GM21390 (cell line): ENCODE data around the gene EML5.
"Not testable (repeated sequence)": the region's sequence is repeated elsewhere in the genome, so short reads cannot be mapped to it uniquely, and the experiment has no call there.

Experiments
- ATAC-seq: cut with Tn5 transposase; IDR thresholded peaks from one replicate; pipeline ENCODE4 v1.9.1; 2021; ENCODE audit not compliant: unreplicated experiment

Gene EML5

GRCh38 chr14:88792473-88793258 is at the start of gene EML5:
Gene EML5, minus strand, starts transcription at chr14:88792953. Its CDS starts 450 bp downstream, at chr14:88792503.
- ATAC-seq = peak; percentile 88

DNA sequence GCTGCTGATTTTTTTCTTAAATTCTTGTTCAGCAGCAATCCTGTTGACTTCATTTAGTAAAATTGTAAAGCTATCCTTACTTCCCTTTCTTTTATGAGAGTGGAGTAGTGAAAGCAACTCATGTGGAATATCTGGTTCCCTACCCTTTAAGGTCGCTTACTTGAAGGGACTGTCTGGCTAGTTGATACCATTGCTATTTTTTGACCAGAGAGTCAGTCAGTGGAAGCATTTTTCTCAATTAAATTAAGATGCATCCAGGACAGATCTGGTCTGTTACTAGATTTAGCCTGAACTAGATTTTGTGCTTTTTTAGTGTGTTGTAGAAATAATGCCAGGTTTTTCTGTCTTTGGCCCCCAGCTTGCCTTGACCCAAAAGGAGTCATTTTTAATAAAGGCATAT is 49.7 kb upstream of the EML5 start:
- no peak for ATAC-seq

GRCh38 chr14:88841741-88842140 is 49.0 kb upstream of the EML5 start:
- no peak for ATAC-seq

DNA sequence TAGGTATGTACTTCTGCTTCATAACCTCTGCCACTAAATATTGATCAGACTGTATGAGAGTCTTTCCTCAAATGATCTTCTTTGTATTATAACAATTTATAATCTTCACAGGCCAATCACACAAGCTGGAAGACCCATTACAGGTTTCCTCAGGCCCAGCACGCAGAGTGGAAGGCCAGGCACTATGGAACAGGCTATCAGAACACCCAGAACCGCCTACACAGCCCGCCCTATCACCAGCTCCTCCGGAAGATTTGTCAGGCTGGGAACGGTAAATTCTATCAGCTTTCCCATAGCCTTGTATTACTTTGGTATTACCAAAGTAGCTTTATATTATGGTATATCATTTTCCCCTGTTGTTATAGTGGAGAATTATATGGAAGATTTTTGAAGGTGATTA is 48.2 kb upstream of the EML5 start:
- no peak for ATAC-seq

DNA sequence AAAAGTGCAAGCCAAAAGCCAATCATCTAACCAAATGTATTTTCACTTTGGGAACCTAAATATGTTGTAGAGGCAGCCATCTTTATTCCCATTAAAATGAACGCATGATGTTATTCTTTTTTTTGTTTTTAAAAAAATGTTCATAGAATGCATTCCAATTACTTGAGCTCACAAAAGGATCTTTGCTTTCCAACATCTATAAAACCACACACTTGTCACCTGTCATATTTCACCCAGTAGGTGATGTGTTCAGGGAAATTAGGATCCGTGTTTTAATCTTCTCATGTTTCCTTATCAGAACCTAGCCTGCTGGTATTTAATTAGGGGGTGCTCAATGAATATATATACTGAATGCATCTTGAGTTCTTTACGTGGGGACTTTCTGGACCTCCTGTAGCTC is 45.3 kb upstream of the EML5 start:
- no peak for ATAC-seq

GRCh38 chr14:88837495-88837894 is 44.7 kb upstream of the EML5 start:
- no peak for ATAC-seq

- no peak for ATAC-seq
These were observed 42.9 kb upstream of the EML5 start for GRCh38 chr14:88835661-88836060.

DNA sequence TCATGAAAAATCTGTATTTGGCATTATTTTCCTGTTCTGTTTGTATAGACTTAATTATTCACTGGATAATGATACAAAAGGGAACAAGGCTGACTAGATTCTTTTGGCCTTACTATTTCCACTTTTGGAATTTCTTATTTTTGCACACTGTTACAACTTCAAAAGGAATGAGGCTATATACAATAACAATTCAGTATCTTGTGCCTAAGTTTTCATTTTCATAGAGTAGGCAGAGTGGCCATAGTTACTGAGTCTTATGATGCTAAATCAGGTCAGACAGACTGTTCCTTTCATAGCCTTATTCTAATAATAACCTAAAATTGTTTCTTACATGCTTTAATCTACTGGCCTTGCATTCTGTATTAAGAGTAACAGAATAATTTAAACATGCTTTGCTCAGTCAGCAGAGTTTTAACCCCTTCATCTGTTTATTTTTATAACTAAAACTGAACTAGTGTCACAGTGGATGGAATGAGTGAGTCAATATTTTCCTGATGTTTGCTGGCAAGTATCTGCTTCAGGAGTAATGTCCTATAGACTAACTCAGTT is 42.2 kb upstream of the EML5 start:
- ATAC-seq = no peak

DNA sequence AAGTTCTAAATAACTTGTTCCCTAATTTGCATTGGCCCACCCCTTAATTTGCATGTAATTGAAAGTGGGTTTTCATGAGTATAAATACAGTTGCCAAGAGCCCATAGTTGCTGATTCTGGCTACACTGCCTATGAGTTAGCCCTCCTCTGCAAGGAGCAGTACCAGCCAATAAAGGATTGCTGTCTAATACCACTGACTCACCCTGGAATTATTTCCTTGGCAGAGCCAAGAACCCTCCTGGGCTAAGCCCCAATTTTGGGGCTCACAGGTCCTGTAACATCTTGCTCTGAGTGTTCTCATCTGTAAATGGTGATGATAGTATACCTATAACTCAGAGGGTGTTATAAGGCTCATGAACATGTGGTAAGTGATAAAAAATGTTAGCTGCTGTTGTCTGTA is 38.5 kb upstream of the EML5 start:
- ATAC-seq = no peak

GRCh38 chr14:88829685-88830302 is 37.0 kb upstream of the EML5 start:
- ATAC-seq = no peak

DNA sequence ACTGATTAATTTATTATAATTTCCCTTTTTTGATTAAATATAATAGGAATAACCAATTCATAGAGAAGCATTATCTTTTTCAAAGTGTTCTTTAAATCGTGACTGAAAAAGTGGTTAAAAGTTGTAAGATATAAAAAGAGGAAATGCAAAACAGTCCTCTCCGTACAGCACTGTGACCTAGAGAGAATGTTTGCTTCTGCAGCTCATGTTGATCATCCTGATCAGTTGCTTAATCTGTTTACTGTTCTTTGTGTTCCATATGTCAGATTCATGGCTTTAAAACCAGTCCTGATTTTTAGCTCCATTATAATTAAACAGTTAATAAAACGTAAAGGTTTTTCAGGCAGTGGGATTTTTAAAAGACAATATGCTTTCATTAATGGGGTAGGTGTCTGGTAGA is 36.4 kb upstream of the EML5 start:
- no peak for ATAC-seq

DNA sequence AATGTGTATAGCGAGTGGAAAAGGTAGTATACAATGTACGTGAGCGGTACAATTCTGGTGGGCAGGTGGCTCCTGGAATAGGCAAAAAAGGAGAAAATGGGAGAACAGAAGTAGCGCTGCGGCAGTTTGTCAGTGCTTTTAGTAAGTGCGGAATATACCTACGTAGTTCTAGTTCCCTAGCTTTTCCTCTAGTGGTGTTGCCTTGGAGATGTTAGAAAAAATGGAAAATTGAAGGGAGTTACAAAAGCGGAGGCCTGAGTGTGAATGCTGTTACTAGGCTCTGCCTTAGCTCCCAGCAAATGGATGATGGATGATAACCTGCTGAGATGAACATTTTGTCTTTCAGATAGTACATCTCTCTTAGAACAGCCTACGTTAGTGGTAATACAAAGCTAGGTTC is 32.8 kb upstream of the EML5 start:
- ATAC-seq = no peak

DNA sequence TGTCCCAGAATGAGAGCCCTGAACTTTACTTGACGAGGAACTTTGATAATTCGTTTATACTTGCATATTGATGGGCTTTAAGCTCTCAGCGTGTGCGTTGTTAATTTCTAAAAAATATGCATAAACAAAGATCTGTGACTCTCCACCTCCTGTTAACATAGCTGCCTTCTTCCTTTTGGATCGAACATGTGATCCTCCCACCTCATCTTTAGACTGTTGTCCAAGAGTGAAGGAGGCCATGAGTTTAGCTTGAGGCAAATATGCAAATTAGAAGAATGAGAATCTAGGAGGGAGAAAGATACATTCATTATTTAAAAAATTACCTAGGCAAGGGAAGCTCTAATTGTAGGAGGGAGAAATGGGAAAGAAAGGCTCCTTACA is 32.3 kb upstream of the EML5 start:
- ATAC-seq = no peak

- ATAC-seq = peak; percentile 99
These were observed 31.7 kb upstream of the EML5 start, which contains the start of gene TTC8 for GRCh38 chr14:88824314-88825077. Gene TTC8, plus strand, starts transcription at chr14:88824651. Its CDS starts 57 bp downstream, at chr14:88824708.

GRCh38 chr14:88823968-88824313 is 31.2 kb upstream of the EML5 start:
- ATAC-seq = peak; percentile 8

DNA sequence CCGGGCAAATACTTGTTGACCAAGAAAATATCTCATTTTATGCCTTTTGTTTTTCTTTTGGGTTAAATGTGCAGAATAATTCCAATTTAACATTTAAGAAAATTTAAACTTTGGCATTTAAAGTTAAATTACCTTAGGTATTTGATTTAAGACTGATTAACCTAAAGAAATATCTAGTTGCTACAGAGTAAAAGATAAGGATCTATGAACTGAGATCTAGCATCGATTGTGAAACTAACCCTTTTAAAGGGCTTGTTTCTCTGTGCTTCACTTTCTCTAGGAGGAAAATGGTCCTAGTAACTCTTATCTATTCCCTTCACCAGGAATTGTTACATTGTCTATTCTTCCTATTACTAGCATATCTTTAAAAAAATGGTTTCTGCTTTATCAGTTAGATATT is 29.1 kb upstream of the EML5 start:
- no peak for ATAC-seq

DNA sequence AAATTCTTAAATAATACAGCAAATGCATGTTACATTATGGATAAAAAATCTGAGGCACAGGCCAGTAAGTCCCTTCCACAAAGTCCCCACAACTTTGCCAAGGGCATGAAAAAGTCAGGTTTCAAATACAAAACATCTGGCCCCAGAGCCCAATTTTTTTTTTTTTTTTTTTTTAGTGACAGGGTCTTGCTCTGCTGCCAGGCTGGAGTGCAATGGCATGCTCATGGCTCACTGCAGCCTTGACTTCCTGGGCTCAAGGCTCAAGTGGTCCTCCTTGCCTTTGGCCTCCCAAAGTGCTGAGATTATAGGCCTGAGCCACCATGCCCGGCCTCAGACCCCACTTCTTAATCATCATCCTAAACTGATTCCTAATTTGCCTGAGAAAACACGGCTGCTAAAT is 28.6 kb upstream of the EML5 start:
- no peak for ATAC-seq

DNA sequence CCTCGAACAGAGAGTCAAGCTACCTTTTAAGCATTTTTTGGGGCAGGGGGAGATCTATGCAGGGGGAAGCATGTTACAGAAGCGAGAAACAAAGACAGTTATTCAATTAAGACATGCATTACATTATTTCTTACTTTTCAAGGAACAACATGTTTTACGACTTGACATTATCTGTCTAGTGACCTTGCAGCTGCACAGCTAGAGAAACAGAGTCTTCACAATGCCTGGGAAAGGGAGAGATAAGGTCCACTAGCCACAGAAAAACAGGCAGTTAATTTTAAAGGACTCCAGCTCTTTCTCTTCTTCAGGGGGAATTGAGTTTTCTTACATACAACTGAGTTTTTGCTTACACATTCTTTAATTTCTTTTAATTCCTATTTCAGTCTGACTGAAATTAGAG is 26.9 kb upstream of the EML5 start:
- ATAC-seq = not testable (repeated sequence)

GRCh38 chr14:88818018-88818417 is 25.3 kb upstream of the EML5 start:
- no peak for ATAC-seq

DNA sequence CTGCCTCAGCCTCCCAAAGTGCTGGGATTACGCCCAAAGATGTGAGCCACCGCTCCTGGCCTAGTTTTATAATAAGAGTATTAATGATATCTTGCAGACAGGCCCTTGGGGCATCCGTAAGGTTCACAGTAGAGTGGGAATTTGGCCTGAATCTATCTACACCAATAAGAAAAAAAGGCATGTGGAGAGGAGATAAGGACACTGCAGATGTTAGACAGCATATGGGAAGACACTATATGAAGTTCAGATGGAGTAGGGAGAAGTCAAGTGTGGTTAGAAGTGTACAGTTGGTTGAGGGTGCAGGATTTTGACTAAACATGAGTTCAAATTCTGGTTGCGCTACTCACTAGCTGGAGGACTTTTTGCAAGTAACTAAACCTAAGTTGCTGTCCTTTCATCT is 23.2 kb upstream of the EML5 start:
- no peak for ATAC-seq

- no peak for ATAC-seq
These were observed 15.6 kb upstream of the EML5 start for GRCh38 chr14:88808359-88808758.

GRCh38 chr14:88804477-88804876 is 11.7 kb upstream of the EML5 start:
- no peak for ATAC-seq
